ENCODE results near the gene COX7A1.

DNA sequence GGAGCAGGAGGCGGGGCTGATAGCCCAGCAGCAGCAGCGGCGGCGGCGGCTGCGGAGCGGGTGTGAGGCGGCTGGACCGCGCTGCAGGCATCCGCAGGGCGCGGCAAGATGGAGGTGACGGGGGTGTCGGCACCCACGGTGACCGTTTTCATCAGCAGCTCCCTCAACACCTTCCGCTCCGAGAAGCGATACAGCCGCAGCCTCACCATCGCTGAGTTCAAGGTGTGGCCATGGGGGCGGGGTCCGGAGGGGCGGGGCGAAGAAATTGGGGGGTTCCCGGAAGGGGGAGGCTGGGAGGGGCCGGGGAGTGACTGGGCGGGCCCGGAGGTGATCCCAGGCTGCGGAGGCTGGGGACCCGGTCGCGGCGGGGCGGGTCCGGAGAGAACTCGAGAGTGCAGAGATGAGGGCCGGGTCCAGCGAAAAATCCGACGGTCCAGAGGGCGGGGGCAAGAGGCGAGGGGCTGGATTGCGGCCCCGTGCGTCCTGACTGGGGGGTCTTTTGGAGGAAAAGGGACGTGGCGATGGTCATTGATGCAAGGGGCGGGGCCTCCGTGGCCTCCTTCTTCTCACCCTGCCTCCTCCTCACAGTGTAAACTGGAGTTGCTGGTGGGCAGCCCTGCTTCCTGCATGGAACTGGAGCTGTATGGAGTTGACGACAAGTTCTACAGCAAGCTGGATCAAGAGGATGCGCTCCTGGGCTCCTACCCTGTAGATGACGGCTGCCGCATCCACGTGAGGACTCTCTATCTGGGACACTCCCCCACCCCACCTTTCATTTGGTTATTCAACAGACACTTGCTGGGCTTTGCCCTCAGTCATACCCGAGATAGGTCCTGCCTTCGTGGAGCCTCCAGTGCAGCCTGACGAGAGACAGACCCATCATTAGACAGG is 36.5 kb downstream of the COX7A1 start, which contains the start of gene TBCB:
- TF ChIP-seq, protein P1, sequence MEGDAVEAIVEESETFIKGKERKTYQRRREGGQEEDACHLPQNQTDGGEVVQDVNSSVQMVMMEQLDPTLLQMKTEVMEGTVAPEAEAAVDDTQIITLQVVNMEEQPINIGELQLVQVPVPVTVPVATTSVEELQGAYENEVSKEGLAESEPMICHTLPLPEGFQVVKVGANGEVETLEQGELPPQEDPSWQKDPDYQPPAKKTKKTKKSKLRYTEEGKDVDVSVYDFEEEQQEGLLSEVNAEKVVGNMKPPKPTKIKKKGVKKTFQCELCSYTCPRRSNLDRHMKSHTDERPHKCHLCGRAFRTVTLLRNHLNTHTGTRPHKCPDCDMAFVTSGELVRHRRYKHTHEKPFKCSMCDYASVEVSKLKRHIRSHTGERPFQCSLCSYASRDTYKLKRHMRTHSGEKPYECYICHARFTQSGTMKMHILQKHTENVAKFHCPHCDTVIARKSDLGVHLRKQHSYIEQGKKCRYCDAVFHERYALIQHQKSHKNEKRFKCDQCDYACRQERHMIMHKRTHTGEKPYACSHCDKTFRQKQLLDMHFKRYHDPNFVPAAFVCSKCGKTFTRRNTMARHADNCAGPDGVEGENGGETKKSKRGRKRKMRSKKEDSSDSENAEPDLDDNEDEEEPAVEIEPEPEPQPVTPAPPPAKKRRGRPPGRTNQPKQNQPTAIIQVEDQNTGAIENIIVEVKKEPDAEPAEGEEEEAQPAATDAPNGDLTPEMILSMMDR (conservative IDR thresholded peaks at IDR 0.05; ENCODE audit: low read depth, low read length) = no peak
- TF ChIP-seq EZH2 (IDR thresholded peaks at IDR 0.05; ENCODE audit: low read length, unreplicated experiment) (no peak), EZH2phosphoT487 (IDR thresholded peaks at IDR 0.05; ENCODE audit: borderline replicate concordance, low read length) (no peak)
